ENCODE measurements around the gene EPHB6.

The EPHB6 gene, protein sequence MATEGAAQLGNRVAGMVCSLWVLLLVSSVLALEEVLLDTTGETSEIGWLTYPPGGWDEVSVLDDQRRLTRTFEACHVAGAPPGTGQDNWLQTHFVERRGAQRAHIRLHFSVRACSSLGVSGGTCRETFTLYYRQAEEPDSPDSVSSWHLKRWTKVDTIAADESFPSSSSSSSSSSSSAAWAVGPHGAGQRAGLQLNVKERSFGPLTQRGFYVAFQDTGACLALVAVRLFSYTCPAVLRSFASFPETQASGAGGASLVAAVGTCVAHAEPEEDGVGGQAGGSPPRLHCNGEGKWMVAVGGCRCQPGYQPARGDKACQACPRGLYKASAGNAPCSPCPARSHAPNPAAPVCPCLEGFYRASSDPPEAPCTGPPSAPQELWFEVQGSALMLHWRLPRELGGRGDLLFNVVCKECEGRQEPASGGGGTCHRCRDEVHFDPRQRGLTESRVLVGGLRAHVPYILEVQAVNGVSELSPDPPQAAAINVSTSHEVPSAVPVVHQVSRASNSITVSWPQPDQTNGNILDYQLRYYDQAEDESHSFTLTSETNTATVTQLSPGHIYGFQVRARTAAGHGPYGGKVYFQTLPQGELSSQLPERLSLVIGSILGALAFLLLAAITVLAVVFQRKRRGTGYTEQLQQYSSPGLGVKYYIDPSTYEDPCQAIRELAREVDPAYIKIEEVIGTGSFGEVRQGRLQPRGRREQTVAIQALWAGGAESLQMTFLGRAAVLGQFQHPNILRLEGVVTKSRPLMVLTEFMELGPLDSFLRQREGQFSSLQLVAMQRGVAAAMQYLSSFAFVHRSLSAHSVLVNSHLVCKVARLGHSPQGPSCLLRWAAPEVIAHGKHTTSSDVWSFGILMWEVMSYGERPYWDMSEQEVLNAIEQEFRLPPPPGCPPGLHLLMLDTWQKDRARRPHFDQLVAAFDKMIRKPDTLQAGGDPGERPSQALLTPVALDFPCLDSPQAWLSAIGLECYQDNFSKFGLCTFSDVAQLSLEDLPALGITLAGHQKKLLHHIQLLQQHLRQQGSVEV

DNA sequence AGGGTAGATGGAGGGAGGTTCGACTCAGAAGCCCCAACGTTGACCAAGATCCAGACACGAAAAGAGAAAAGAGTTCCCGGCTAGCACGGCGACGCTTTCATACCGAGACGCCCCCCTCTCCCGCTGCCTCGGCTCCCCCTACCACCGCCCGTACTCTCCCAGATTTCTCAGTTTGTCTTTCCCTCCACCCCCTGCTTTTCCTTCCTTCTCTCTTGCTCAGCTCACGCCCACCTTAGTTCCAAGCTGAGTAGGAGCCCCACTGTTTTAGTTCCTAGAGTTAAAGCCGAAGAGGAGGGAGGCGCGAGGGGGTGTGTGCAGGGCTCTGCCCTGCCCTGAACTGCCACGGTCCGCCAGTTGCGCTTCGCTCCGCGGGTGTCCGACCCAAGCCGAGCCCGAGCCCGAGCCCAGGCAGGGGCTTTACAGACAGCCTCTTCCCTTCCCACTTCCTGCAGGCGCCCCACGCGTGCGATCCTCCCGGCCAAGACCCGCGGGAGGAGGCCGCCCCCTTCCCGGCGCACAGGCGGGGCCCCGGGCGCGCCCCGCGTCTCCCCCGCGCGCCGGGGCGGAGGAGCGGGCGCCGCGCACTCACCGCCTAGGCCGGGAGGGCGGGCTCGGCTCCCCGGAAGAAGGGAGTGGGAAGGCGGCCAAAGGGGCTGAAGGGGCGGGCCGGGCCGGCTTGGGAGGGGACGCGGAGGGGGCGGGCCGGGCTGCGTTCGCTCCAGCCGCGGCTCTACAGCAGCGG is at the start of gene EPHB6:
EPHB6 (plus strand) TSS at position 705 of the 742 bp plus-strand sequence. CDS start 8,152 bp downstream, outside the sequence.
- peak; percentile 90 for DNase-seq

DNA sequence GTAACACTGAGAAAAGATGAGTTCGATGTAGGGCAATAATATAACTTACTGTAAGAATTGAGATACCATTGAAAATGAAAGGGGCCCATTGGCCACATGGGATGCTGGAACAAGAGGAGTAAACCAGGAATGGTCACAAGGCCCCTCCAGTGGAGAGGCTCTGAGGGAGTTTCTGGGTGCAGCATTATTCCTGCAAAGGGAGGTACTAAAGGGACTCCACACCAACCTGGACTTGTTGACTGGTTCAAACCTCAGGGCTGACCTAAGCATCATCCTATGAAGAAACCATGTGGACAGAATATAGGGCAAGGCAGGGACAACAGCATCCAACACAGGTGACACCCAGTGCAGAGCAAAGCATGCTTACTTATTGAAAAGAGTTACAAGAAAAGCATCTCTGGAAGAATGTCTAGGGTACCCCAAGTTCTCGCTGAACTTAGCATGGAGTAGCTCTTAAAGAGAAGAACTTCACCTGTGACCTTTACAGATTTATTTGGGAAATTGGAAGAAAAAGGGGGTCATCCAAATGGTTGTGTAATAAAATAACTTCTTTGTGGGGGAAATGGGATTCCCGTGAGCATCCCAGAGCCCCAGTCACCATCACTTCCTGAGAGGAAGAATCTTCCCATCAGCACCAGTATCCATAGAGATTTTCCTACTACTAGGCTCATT is 49.4 kb upstream of the EPHB6 start:
- DNase-seq, result no peak

- DNase-seq, result peak; percentile 83
Observed at GRCh38 chr7:142806022-142806356, 48.9 kb upstream of the EPHB6 start.

- no peak for DNase-seq
Observed at GRCh38 chr7:142806957-142807356, 47.9 kb upstream of the EPHB6 start.

DNA sequence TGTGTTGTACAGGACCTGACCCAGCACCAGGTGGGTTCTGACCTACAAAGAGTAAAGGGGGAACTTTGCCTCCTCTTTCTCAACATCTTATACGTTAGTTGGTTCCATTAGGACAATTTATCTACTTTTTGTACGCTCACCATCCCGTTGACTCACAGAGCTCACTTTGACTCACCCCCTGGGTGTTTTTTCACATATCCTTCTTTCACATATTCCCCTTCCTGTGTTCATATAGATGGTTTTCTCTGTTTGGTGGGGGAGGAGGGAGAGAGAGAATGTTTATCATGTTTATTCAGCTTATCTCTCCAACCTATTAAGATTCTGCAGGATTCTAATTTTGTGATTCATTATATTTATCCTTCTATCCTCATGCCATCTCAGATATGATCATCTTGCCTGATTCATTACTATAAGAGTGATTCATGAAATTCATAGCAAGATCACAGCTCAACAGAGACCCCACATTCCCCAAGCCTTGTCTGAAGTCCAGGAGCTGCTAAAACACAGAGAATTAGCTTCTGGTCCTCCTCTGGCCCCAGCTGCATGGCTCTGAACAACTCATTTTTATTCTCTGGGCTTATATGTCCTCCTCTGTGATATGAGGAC is 46.9 kb upstream of the EPHB6 start:
- no peak for DNase-seq

GRCh38 chr7:142808461-142808801 is 46.4 kb upstream of the EPHB6 start:
- DNase-seq, result no peak

- peak; percentile 80 for DNase-seq
Observed at GRCh38 chr7:142808802-142809583, 45.9 kb upstream of the EPHB6 start.

DNA sequence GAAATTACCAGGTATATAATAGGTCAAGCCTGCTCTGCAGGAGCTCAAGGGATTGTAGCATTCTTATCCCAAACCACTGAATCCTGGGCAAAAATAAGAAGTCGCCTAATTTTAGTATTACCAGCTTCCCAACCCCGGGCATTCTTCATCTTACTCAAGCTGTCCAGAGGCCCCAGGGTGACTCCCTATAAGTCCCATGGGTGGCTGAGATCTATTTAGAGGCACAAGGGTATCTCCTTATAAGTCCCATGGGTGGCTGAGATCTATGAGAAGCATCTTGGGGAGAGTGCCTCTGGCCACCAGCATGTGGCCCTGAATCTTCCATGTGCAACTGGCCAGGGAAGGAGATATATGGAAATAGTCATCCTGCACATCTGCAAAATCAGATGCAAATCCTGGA is 45.2 kb upstream of the EPHB6 start:
- DNase-seq, result no peak

GRCh38 chr7:142811154-142811737 is 43.6 kb upstream of the EPHB6 start:
- DNase-seq, result peak; percentile 81

- peak; percentile 91 for DNase-seq
Observed at GRCh38 chr7:142812437-142813215, 42.2 kb upstream of the EPHB6 start.

DNA sequence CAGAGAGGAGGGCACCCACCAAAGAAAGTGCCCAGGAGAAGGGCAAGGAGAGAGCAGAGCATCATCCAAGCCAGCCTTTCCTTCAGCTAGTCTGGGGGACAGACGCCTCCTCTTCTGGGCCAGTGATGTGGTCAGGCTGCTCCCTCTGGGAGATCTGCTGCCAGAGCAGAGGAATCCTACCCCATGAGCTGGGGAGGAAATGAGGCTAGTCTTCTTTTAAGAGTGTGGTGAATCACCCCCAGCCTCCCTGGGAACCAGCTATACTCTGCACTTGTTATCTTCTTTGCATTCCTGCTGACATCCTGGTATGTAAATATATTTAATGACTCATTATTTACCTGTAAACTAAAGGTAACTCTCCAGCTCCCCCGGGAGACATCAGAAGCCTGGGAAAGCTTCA is 41.6 kb upstream of the EPHB6 start:
- no peak for DNase-seq

DNA sequence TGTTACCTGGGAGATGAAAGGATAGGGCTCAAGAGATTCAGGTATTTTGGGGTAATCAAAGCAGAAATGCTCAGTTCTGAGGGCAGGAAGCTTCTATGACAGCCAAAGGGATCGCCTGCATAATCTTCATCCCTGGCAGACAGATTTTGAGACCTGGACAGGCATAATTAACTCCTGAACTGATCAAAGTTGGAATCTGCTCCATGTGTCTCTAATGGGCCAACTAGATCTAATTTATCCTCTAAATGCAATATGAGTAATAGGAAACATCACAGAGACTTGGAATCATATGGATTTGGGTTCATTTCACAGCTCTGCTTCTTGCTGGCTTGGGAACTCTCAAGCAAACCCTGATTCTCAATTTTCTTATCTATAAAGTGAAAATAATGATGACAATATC is 41.2 kb upstream of the EPHB6 start:
- DNase-seq, result no peak

DNA sequence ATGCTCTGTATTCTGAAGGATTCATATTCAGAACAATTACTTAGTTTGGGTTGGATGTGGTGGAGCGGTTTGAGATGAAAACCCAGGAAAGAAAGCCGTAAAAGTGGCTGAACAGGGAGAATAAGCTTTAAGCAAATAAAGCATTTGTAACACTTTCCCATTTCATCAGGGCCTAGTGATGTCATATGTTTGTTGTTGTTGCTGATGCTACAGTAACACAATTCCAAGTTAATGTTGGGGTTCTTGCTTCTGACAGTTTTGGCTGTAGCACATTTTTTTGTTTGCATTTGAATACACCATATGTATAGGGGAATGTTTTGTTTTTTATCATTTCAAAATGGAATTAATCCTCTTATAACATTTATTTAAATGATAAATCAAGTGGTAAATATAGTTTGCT is 40.4 kb upstream of the EPHB6 start:
- no peak for DNase-seq

DNA sequence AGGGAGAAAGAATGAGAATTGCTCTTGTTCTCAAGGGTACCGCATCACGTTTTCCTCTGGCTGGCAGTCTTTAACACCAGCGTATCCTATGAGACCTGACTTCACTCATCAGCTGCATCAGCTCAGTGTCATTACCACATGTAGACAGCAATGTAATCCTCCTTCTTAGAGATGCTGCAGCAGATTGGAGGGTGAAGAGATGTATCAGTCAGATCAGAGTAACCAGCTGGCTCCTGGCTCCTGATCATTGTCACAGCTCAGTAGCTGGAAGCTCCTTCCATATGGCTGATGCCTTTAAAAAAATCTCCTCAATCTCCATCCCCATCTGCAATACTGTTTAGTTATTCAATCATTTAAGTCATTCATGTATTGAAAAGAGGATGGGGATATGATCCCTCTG is 39.7 kb upstream of the EPHB6 start:
- no peak for DNase-seq

- DNase-seq, result no peak
Observed at GRCh38 chr7:142817506-142817905, 37.4 kb upstream of the EPHB6 start.

- DNase-seq, result no peak
Observed at GRCh38 chr7:142819530-142819929, 35.3 kb upstream of the EPHB6 start.

- no peak for DNase-seq
Observed at GRCh38 chr7:142822714-142823113, 32.2 kb upstream of the EPHB6 start.

- DNase-seq, result no peak
Observed at GRCh38 chr7:142827951-142828500, 26.9 kb upstream of the EPHB6 start.

- peak; percentile 53 for DNase-seq
Observed at GRCh38 chr7:142832417-142832816, 22.5 kb upstream of the EPHB6 start.

All from hematopoietic multipotent progenitor cell treated with erythropoietin and hydrocortisone succinate and interleukin-3 and kit ligand, for 6 days (in vitro differentiated cells).